ENCODE data around the gene NEDD4L. TPM values are rescaled to one million over a fixed set of nuclear protein-coding genes. Genes with fewer than 3 reads are reported as not detected.
"Not testable (repeated sequence)": the region's sequence is repeated elsewhere in the genome, so short reads cannot be mapped to it uniquely, and the experiment has no call there.

Gene NEDD4L
- total RNA-seq (2022) = 75.1 and 108 TPM in 2 replicates
- Bru-seq, nascent RNA = percentile 85 among the genes with signal in this experiment
- percentile 66 among the genes with signal in this experiment for BruChase-seq, experiment 1, labeled RNA remaining after a 6-hour chase
- percentile 63 among the genes with signal in this experiment for BruChase-seq, experiment 2, labeled RNA remaining after a 2-hour chase
- long read RNA-seq, full-length matches to known transcripts = 17 of 133 reads
- long read RNA-seq, partial matches to known transcripts = 21 of 133 reads
- long read RNA-seq, other reads (novel, unspliced or antisense) = 95 of 133 reads

DNA sequence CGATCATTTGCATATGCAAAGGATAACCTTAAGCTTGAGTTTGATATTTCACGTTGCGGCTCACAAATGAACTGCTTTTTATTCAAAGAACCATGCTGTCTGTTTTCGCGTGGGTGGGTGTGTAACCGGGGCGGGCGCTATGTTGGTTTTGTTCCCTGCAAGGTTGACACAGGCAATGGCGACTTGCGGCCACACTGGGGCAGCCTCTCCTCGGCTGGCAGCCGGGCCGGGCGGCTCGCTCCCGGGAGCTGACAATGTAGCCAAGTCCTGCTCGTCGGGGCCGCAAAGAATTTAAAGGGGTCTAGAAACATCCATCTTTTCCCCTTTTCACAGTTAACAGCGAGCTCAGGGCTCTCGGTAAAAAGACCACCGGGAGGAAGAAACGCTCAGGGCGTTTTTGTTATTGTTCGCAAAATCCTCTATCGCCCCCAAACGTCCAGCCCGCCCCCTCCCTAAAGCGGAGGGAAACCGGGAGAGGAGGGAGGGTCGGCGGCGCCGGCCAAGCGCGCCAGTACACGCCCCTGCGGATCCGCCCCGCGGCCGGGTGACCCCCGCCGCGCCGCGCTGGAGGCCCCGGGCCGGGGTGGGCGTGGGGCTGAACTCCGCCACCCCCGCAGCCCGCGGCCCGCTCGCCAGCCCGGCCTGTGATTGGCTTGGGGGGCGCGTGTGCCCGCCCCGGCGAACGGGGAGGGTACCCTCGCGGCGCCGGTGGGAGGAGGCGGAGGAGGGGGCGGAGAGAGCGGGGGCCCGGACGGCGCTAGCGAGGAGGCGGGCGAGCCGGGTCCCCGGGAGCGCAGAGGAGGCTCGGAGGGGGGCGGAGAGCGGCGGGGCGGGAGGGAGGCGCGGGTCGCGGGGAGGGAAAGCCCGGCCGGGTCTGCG is at the start of gene NEDD4L:
NEDD4L (plus strand) TSS at position 736 of the 879 bp plus-strand sequence. CDS start 435 bp downstream, outside the sequence.
- intact Hi-C loops (cut with micrococcal nuclease) = loop anchor here (1.0 to 5.0 kb wide), 7 partner anchors 79 to 413 kb away; no protein-coding TSS in a partner anchor
- Mint-ChIP-seq H3K36me3 (ENCODE audit: insufficient read depth, unreplicated experiment) (no peaks in the 10 kb centered on the region), H3K4me3 (ENCODE audit: unreplicated experiment) (peak within 1 kb of the TSS; percentile 88), H3K27ac (ENCODE audit: low read depth, unreplicated experiment) (peak within 1 kb of the TSS; percentile 80), H3K4me1 (ENCODE audit: insufficient read depth, unreplicated experiment) (peaks cover 19% of the 10 kb centered on the region), H3K27me3 (ENCODE audit: insufficient read depth, unreplicated experiment) (no peaks in the 10 kb centered on the region), H3K9me3 (ENCODE audit: unreplicated experiment) (no peaks in the 10 kb centered on the region)
- peak; percentile 83 for DNase-seq (ENCODE audit: unreplicated experiment)
- POLR2A ChIA-PET = interaction anchor here (0.6 to 4.6 kb wide), 22 partner anchors 8 to 412 kb away, joined by 3 to 44 read pairs (median 4); no protein-coding TSS in a partner anchor
- CTCF ChIA-PET = interaction anchor here (0.6 to 1.9 kb wide), 53 partner anchors 8 to 453 kb away, joined by 3 to 27 read pairs (median 4); no protein-coding TSS in a partner anchor
- no TSS peak for BruUV-seq (replicated peaks)
- TF ChIP-seq, protein P1, sequence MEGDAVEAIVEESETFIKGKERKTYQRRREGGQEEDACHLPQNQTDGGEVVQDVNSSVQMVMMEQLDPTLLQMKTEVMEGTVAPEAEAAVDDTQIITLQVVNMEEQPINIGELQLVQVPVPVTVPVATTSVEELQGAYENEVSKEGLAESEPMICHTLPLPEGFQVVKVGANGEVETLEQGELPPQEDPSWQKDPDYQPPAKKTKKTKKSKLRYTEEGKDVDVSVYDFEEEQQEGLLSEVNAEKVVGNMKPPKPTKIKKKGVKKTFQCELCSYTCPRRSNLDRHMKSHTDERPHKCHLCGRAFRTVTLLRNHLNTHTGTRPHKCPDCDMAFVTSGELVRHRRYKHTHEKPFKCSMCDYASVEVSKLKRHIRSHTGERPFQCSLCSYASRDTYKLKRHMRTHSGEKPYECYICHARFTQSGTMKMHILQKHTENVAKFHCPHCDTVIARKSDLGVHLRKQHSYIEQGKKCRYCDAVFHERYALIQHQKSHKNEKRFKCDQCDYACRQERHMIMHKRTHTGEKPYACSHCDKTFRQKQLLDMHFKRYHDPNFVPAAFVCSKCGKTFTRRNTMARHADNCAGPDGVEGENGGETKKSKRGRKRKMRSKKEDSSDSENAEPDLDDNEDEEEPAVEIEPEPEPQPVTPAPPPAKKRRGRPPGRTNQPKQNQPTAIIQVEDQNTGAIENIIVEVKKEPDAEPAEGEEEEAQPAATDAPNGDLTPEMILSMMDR (IDR thresholded peaks at IDR 0.05; ENCODE audit: unreplicated experiment) = peak; percentile 83

DNA sequence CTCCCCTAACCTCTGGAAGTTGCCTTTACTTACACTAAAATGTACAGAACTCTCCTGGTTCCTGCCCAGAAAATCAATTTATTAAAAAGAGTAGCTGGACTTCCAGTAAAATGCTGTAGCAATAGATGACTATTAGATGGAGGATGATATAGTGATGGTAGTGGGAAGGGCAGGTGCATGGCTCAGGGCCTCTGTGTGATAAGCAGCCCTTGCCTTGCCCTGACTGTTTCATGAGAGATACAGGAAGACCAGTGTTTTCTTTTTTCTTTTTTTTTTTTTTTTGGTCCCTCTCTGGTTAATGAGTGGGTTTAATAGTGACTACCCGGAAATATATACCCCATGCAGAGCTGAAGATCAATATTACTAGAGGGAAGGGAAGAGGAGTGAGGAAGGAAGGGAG is 48.7 kb upstream of the NEDD4L start:
- H3K27ac Mint-ChIP-seq (ENCODE audit: low read depth, unreplicated experiment) = no peak overlapping the region
- intact Hi-C loops (cut with micrococcal nuclease) = no loop called here
- CTCF ChIA-PET = no interaction called here

DNA sequence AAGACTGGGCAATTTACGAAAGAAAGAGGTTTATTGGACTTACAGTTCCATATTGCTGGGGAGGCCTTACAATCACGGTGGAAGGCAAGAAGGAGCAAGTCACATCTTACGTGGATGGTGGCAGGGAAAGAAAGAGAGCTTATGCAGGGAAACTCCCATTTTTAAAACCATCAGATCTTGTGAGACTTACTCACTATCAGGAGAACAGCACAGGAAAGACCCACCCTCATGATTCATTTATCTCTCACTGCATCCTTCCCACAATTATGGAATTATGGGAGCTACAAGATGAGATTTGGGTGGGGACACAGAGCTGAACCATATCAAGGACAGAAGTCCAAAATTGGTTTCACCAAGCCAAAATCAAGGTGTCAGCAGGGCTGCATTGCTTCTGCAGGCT is 47.1 kb upstream of the NEDD4L start:
- DNase-seq (ENCODE audit: unreplicated experiment); H3K36me3 Mint-ChIP-seq (ENCODE audit: insufficient read depth, unreplicated experiment); BruUV-seq (replicated peaks); intact Hi-C loops (cut with micrococcal nuclease); H3K27me3 Mint-ChIP-seq (ENCODE audit: insufficient read depth, unreplicated experiment); H3K27ac Mint-ChIP-seq (ENCODE audit: low read depth, unreplicated experiment); H3K9me3 Mint-ChIP-seq (ENCODE audit: unreplicated experiment); H3K4me3 Mint-ChIP-seq (ENCODE audit: unreplicated experiment); H3K4me1 Mint-ChIP-seq (ENCODE audit: insufficient read depth, unreplicated experiment): not testable (repeated sequence)
- ChIA-PET CTCF (interaction anchor here (0.6 to 1.0 kb wide), 2 partner anchors 11 to 385 kb away, joined by 3 read pairs; no protein-coding TSS in a partner anchor), POLR2A (interaction anchor here (0.9 kb wide), 1 partner anchor 49 kb away, joined by 3 read pairs; no protein-coding TSS in a partner anchor)

More for the DNA sequence above, 48.7 kb upstream of the NEDD4L start:
- Mint-ChIP-seq H3K36me3 (ENCODE audit: insufficient read depth, unreplicated experiment) (no peaks in the 10 kb centered on the region), H3K4me3 (ENCODE audit: unreplicated experiment) (no peak overlapping the region), H3K9me3 (ENCODE audit: unreplicated experiment) (no peaks in the 10 kb centered on the region), H3K27me3 (ENCODE audit: insufficient read depth, unreplicated experiment) (no peaks in the 10 kb centered on the region), H3K4me1 (ENCODE audit: insufficient read depth, unreplicated experiment) (no peaks in the 10 kb centered on the region)
- no peak for DNase-seq (ENCODE audit: unreplicated experiment)
- BruUV-seq (replicated peaks) = no TSS peak
- POLR2A ChIA-PET = no interaction called here
- TF ChIP-seq, protein P1 (IDR thresholded peaks at IDR 0.05; ENCODE audit: unreplicated experiment) = no peak

DNA sequence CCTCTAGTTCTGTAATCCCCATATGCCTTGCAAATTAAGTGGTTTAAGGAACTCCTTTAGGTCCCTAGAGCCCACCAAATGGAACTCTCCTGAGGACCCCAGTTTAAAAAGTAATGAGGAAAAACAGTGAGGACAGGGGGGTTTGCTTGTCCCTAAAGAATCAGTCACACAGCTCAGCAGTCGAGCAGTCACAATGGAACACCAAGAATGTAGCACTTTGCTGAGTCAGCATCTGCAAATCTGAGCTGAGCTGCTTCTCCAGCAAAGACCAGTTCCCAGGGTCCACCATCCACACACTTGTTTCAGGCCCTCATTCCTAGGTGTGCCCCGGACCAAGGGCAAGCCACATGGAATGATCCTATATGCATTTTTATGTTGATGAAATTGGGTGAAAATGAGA is 46.2 kb upstream of the NEDD4L start:
- Mint-ChIP-seq H3K27ac (ENCODE audit: low read depth, unreplicated experiment) (no peak overlapping the region), H3K4me1 (ENCODE audit: insufficient read depth, unreplicated experiment) (no peaks in the 10 kb centered on the region), H3K27me3 (ENCODE audit: insufficient read depth, unreplicated experiment) (no peaks in the 10 kb centered on the region), H3K9me3 (ENCODE audit: unreplicated experiment) (no peaks in the 10 kb centered on the region), H3K36me3 (ENCODE audit: insufficient read depth, unreplicated experiment) (no peaks in the 10 kb centered on the region), H3K4me3 (ENCODE audit: unreplicated experiment) (no peak overlapping the region)
- TF ChIP-seq, protein P1 (IDR thresholded peaks at IDR 0.05; ENCODE audit: unreplicated experiment) = no peak
- CTCF ChIA-PET = no interaction called here
- BruUV-seq (replicated peaks) = no TSS peak
- POLR2A ChIA-PET = no interaction called here
- intact Hi-C loops (cut with micrococcal nuclease) = no loop called here
- no peak for DNase-seq (ENCODE audit: unreplicated experiment)

Data from MCF 10A (cell line).